GM12872 (cell line): ENCODE measurements around the gene ERI2.
A peak's percentile ranks its signal among the peaks of the same experiment; 100 is the strongest.

ENCODE experiments used
- TF ChIP-seq, protein P1 (sequence below): IDR thresholded peaks from 3 replicates; pipeline ENCODE4 v1.5.1; 2011; ENCODE audit warnings: low read depth, mild to moderate bottlenecking, low read length, moderate library complexity; ENCODE audit not compliant: insufficient read depth

The ERI2 gene

DNA sequence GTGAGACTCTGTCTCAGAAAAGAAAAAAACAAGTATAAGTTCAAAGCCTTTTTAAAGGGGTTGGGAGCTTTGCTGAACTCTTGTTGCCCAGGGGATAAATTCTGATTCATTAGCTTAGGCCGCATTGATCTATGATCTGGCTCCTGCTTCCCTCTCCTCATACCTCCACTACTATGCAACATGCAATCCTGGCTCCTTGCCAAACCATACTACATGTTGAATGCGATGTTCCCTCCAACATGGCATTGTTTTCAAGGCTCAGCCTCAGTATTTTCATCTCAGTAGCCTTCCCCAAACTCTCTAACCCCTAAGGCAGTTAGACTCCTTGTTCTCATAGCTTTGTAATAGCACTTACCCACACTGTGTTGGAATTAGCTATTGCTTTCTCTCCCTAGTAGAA lies 6.2 kb upstream of the ERI2 start:
- TF ChIP-seq, protein P1, sequence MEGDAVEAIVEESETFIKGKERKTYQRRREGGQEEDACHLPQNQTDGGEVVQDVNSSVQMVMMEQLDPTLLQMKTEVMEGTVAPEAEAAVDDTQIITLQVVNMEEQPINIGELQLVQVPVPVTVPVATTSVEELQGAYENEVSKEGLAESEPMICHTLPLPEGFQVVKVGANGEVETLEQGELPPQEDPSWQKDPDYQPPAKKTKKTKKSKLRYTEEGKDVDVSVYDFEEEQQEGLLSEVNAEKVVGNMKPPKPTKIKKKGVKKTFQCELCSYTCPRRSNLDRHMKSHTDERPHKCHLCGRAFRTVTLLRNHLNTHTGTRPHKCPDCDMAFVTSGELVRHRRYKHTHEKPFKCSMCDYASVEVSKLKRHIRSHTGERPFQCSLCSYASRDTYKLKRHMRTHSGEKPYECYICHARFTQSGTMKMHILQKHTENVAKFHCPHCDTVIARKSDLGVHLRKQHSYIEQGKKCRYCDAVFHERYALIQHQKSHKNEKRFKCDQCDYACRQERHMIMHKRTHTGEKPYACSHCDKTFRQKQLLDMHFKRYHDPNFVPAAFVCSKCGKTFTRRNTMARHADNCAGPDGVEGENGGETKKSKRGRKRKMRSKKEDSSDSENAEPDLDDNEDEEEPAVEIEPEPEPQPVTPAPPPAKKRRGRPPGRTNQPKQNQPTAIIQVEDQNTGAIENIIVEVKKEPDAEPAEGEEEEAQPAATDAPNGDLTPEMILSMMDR, result no peak

DNA sequence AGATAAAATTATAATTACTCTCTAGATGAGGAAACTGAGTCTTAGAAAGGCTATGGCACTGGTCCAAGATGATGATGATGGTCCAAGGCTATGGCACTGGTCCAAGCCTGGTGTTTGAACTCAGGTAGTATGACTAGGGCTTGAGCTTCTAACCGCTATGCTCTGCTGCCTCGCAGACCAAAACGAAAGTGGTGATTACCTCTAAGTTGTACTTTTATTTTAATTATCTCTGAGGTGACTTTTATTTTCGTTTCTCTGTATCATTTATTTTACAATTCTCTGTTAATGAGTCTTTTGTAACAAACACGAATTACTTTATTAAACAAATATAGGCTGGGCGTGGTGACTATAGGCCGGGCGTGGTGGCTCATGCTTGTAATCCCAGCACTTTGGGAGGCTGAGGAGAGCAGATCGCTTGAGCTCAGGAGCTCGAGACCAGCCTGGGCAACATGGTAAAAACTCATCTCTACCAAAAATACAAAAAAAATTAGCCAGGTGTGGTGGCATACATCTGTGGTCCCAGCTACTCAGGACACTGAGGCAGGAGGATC lies 5.7 kb upstream of the ERI2 start:
- TF ChIP-seq, protein P1, result no peak

- TF ChIP-seq, protein P1, result no peak
Observed at GRCh38 chr16:20807862-20808261, 1.6 kb upstream of the ERI2 start.

GRCh38 chr16:20803561-20804214 lies 2.6 kb downstream of the ERI2 start:
- TF ChIP-seq, protein P1, result no peak

DNA sequence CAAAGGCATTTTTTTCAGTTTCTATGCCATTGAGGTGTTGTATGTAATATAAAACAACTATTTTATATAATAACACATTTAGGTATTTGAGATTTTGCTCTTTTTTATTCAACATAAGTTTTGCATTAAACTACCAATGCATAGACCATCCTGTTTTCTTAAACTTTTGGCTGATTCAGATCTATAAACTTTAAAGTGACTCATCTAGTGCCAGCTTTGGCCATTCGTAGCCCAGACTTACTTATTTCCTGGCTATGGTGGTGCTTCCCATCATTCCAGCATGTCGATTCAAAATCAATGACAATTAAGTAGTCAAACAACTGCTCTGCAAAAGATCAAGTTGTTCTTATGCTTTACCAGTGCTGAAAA lies 3.1 kb downstream of the ERI2 start:
- TF ChIP-seq, protein P1, result no peak

DNA sequence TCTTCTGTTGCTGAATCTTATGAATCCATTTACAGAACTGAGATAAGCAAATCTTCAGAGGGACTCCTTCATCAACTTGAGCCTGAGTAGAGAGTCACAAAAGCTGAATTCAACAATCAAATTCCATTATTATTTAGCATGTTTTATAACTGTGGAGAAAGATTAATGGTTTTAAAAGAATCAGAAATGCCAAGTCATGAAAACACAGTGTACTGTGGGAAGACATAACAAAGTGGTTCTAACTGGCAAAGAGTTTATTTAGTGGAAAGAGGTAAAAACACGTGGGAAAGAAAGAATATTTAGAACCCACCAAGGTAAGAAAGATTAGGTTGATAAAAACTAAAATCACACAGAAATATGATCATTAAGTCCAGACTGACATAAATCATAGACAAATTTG lies 5.0 kb downstream of the ERI2 start:
- TF ChIP-seq, protein P1, result no peak

GRCh38 chr16:20799599-20799998 lies 6.7 kb downstream of the ERI2 start:
- TF ChIP-seq, protein P1, result peak; percentile 24; the same call in 1 of the 3 replicates
